ENCODE results near the gene TUBA3E.
"Not testable (repeated sequence)": the region's sequence is repeated elsewhere in the genome, so short reads cannot be mapped to it uniquely, and the experiment has no call there.

The TUBA3E gene

GRCh38 chr2:130142396-130143265, 55.6 kb downstream of the TUBA3E start:
- DNase-seq: not testable (repeated sequence)
